ENCODE results near the gene MAPKAPK5.
"Not testable (repeated sequence)": the region's sequence is repeated elsewhere in the genome, so short reads cannot be mapped to it uniquely, and the experiment has no call there.

Gene MAPKAPK5

DNA sequence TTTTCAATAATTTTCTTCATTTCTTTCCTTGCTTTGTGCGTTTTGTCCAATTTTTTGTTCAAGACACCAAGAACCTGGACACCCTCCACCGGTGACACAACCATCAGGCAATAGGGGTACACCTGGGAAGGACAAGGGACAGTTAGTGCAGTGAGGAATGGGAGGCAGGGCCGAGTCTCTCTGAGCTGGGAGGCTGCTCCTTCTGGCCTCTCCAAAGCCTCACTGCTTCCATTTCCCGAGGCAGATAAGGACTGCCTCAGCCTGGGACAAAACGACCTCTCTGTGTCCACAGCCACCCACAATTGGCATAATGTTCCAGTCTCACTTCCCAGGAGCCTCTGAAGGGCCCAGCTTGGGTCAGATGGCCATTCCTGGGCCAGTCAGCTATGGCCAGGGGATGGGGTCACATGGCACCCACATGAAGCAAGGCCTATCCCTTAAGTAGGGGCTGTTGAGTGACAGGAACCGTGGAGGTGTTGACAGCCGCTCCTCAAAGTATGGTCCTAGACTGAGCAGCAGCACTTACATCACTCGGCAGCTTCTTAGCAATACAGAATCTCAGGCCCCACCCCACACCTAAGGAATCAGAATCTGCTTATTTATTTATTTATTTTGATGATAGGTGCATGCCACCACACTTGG lies 13.6 kb upstream of the MAPKAPK5 start:
- no peak for DNase-seq

DNA sequence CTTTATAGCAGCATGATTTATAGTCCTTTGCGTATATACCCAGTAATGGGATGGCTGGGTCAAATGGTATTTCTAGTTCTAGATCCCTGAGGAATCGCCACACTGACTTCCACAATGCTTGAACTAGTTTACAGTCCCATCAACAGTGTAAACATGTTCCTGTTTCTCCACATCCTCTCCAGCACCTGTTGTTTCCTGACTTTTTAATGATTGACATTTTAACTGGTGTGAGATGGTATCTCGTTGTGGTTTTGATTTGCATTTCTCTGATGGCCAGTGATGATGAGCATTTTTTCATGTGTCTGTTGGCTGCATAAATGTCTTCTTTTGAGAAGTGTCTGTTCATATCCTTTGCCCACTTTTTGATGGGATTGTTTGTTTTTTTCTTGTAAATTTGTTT lies 12.4 kb upstream of the MAPKAPK5 start:
- not testable (repeated sequence) for DNase-seq

DNA sequence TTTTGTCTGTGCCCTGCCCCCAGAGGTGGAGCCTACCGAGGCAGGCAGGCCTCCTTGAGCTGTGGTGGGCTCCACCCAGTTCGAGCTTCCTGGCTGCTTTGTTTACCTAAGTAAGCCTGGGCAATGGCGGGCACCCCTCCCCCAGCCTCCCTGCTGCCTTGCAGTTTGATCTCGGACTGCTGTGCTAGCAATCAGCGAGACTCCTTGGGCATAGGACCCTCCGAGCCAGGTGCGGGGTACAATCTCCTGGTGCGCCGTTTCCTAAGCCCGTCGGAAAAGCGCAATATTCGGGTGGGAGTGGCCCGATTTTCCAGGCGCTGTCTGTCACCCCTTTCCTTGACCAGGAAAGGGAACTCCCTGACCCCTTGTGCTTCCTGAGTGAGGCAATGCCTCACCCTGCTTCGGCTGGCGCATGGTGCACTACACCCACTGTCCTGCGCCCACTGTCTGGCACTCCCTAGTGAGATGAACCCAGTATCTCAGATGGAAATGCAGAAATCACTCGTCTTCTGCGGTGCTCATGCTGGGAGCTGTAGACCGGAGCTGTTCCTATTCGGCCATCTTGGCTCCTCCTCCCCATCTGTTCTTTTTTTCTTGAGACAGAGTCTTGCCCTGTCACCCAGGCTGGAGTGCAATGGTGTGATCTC lies 7.2 kb upstream of the MAPKAPK5 start:
- DNase-seq, result not testable (repeated sequence)

DNA sequence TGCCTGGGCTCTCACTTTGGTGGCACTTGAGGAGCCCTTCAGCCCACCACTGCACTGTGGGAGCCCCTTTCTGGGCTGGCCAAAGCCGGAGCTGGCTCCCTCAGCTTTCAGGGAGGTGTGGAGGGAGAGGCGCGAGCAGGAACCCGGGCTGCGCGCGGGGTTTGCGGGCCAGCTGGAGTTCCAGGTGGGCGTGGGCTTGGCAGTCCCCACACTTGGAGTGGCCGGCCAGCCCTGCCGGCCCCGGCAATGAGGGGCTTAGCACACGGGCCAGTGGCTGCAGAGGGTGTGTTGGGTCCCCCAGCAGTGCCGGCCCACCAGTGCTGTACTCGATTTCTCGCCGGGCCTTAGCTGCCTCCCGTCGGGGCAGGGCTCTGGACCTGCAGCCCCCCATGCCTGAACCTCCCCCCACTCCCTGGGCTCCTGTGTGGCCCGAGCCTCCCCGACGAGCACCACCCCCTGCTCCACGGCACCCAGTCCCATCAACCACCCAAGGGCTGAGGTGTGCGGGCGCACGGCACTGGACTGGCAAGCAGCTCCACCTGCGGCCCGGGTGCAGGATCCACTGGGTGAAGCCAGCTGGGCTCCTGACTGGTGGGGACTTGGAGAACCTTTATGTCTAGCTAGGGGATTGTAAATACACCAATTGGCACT lies 6.4 kb upstream of the MAPKAPK5 start:
- not testable (repeated sequence) for DNase-seq

DNA sequence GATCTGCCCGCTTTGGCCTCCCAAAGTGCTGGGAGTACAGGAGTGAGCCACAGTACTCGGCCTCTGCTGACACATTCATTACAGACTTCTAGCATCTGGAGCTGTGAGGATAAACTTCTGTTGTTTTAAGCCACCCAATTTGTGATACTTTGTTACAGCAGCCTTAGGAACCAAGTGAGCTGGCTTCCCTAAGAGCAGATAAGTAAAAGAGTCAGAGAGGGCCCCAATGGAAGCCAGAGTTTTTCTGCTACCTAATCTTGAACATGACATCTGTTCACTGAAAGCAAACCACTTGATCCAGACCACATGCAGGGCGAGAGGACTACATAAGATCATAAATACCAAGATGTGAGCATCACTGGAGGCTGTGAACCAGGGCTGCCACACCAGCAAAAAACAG lies 3.7 kb upstream of the MAPKAPK5 start:
- DNase-seq, result no peak

DNA sequence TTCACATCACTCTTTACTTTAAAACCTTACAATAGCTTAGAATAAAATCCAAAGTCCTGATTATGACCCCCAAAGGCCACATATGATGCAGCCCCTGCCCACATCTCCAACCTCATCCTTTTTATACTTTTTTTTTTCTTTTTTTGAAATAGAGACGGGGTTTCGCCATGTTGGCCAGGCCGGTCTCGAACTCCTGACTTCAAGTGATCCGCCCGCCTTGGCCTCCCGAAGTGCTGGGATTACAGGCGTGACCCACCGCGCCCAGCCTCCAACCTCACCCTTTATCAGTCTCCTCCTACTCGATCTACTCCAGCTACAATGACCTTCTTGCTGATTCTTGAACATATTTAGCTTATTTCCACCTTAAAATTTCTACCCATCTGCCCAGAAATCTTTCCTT lies 1.2 kb upstream of the MAPKAPK5 start:
- no peak for DNase-seq

DNA sequence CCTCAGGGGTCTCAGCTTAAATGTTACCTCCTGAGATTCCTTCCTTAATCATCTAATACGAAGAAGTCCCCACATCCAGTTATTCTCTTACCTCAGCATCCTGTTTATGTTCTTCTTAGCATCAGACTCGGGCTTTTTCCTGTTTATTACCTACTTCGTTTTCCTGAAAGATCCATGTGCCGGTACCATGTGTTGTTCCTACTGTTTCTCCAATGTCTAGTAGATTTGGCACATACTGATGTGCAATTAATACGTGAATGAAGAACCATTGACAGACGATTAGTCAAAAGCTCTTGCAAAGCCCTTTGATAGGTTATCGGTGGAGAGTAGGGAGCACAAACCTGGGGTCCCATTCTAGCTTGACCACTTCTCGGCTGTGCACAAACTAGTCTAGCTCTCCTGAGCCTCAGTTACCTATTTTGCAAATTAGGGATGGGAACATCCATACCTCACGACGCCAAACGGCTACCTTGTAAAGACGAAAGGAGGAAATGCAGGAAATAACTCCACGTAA lies 735 bp upstream of the MAPKAPK5 start:
- no peak for DNase-seq

DNA sequence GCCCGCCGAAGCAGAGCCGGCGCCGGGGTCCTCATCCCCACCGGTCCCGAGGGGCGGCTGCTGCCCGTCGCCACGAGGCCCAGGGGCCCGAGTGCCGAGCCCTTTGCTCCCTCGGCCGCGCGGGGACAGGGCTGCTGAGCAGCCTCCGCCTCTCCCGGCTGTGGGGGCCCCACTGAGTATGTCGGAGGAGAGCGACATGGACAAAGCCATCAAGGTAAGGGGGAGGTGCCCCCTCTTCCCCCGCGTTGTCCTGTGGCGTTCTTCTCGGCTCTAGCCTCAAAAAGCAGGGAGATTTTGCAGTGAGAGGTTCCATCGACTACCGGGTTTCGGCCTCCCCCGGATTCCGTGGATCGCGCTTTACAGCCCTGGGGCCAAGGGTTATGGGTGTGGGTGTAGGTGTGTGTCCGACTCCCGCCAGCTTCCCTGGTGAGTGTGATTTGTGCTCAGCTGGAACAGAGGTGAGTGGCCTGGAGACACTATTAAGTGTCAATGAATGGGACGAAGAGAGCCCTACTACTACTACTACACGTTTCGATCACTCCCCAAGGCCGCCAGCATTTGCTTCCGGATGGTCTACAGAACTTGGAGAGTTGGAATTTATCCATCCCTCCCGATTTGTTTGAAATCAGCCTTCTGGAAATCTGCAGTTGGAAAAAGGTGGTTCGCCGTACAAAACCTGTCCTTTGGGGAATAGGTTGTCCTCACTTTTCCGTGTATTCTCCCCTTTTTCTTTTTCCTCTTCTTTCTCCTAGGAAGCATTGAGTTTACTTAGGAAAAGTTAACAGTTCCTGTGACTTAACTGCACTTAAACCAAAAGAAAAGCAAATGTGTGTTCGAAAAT lies 748 bp downstream of the MAPKAPK5 start:
- DNase-seq, result no peak

DNA sequence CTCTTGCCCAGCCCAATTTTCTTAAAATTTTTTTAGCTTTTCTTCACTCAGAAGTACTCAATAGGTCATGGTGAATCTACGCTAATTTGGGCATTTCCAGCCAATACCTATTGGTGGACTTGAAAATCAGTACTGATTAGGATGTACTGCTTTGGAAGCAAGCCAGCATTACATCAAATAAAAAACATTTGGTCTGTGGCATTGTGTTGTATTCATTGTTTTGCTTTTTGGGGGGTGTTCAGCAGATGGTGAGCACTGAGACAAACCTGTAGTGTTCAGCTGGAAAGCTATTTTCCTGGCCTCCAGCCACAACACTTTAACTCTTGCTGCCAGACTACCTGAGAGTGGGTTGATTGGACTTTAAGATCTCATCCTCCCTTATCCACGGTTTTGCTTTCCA lies 4.0 kb downstream of the MAPKAPK5 start:
- no peak for DNase-seq

DNA sequence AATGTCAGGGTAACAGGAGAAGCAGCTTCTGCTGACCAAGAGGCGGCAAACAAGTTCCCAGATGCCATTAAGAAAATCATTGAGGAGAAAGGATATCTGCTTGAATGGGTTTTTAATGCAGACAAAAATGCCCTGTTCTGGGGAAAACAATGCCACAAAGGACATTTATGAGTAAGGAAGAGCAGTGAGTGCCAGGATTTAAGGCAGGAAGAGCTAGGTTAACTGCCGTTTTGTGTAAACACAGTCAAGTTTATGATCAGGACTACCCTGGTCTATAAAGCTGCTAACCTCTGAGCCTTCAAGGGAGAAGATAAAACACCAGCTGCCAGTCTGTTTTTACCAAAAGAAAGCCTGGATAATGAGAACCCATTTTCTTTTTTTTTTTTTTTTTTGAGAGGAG lies 8.5 kb downstream of the MAPKAPK5 start:
- DNase-seq, result no peak

DNA sequence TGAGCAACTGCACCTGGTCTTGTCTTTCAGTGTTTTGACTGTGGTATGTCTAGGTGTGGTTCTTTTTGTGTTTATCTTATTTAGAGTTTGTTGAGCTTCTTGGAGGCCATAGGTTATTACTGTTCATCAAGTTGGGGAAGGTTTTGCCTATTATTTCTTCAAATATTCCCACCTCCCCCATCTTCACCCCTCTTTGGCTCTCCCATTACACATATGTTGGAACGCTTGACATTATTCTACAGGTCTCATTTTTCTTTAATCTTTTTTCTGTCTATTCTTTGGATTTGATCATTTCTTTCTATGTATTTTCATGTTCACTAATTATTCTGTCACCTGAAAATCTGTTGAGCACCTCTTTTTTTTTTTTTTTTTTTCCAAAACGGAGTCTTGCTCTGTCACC lies 16.2 kb downstream of the MAPKAPK5 start:
- no peak for DNase-seq

DNA sequence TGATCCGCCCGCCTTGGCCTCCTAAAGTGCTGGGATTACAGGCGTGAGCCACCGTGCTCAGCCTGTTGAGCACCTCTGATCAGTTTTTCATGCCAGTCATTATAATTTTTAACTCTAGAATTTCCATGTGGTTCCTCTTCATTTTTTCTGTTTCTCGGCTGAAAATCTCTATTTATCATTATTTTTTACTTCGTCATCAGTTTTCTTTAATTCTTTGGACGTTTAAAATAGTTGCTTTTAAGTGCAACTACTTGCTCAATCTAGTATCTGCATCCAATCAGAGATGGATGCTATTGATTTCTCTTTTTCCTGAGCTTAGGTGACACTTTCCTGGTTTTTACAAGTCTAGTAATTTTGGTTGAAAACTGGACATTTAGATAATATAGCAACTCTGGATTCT lies 16.8 kb downstream of the MAPKAPK5 start:
- no peak for DNase-seq

DNA sequence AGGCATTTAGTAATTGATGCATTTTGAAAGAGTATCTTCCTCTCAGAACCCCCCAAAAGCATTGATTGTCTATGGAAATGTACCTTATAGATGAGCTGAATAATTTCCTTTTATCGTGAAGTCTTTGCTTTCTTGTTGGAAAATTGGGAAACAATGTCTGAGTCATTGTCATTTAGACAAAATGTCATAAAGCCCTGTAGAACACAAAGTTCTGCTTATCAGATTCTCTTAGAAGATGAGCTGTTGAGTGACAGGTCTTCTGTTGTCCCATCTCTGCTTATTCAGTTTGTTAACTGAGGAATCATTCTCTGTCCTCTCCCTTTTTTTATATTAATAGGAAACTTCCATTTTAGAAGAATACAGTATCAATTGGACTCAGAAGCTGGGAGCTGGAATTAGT lies 22.9 kb downstream of the MAPKAPK5 start:
- no peak for DNase-seq

DNA sequence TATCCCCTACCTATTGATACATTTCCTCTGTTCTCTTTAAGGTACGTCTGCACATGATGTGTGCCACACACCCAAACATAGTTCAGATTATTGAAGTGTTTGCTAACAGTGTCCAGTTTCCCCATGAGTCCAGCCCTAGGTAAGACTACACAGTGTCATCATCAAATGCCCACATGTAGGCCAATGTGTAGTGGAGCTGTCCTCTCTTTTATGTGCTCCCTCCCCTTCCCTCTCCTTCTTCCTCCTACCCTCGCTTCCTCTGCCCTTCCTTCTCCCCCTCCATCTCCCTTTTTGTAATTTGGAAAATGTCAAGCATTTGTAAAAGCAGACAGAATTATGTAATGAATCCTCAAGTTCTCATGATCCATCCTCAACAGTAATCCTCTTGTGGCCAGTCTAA lies 25.5 kb downstream of the MAPKAPK5 start:
- no peak for DNase-seq

DNA sequence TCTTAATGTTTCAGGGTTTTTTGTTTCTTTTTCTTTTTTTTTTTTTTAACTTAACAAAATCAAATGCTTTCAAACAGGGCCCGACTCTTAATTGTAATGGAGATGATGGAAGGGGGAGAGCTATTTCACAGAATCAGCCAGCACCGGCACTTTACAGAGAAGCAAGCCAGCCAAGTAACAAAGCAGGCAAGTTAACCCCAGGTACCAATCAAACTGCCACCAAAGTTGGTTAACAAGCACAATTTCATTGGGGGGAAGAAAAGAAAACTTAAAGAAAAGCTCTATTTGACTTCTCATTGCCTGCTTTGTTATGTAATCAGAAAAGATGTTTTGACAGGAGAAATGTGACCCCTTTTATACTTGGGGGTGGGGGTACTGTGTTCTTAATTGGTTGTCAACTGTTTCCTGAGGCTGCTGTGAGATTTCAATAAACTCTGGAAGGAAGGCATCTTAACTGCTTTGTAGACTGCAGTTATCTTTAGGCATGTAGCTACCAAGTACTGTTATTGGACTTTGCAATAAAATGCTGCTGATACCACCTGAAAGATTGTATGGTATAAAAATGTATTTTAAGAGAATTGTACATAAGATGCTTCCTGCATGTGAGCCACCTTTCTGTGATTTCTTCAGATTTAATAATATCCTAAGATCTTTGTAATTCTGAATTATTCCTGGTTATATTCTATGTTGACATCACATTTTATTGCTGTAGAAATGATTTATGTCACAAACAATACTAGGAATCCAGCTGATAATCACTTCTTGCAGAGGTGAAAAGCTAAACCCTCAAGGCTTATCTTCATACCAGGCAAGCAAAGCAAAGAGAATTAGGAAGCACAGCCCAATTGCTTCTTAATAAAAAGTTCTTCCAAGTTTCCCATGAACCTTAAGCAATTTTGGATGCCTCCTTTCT lies 26.9 kb downstream of the MAPKAPK5 start:
- DNase-seq, result no peak

DNA sequence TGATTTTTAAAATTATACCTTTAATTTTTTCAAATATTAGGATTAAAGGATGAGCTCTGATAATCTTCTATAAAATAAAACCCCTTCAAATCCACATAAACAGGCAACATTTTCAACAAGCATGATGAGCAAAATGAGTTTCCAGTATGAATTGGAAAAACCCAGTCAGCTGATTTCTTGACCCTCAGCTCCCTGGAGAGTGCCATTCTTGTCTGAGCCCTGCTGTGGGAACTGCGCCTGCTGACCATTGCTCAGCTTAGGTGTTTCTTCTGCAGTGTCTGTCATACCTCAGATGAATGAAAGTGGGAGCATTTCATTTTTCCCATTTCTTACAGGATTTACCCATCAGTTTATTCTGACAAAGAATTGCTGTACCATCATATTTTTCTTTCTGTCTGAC lies 27.6 kb downstream of the MAPKAPK5 start:
- no peak for DNase-seq

DNA sequence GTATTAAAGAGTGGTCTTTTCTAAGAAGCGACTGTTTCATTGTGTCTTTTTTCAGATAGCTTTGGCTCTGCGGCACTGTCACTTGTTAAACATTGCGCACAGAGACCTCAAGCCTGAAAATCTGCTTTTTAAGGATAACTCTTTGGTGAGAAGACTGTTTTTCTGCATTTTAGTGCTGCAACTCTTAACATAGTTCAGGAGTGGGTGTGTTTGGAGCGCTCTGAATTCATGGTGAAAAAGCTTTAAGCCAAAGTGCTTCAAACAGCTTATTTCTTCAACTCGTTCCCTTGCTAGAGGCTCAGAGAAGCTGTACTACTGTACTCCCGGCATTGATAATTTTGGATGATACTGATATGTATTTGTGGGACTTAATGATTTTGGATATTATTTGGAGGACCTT lies 28.2 kb downstream of the MAPKAPK5 start:
- DNase-seq, result no peak

DNA sequence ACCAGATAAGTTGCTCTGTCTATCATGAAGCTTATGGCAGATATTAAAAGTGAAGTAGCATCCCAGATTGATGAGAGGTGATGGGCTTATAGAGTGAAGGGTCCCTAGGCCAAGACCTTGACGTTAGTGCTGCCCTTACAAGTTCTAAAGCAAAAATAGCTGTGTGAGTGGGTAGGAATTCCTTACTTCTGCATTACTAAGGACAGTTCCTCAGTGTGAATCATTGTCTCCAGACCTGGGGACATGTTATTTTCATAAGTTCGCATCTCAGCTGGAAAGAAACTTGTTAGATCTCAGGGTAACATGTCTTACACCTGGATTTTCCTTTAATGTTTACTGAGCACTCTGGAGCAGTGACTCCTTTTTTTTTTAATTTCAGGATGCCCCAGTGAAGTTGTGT lies 28.7 kb downstream of the MAPKAPK5 start:
- DNase-seq, result no peak

DNA sequence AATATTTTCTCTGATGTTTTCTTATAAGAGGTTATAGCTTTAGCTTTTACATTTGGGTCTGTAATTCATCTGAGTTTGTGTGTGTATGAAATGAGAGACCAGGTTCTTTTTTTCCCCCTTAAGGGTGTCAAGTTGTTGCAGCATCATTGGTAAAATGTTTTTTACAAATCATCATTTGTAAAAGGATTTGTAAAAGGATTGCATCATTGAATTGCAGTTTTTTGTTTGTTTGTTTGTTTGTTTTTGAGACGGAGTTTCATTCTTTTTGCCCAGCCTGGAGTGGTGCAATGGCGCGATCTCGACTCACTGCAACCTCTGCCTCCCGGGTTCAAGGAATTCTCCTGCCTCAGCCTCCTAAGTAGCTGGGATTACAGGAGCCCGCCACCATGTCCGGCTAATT lies 31.1 kb downstream of the MAPKAPK5 start:
- DNase-seq, result no peak

DNA sequence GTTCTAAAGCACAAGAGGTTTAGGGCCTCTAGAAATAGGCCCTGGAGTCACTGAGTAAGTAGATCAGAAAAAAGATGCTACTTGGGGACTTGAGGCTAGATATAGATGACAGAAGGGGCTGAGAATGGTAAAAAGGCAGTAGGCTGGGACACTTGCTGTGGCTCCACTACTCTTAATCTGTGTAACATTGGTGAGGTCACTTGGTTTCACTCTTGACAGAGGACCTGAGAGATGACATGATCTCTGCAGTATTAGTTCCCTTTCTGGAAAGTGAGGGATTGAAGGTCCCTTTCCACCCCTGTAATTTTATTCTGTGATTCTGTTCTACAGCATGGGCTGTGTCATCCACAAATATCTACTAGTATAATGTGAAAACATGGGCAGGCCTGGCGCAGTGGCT lies 39.7 kb downstream of the MAPKAPK5 start:
- no peak for DNase-seq

DNA sequence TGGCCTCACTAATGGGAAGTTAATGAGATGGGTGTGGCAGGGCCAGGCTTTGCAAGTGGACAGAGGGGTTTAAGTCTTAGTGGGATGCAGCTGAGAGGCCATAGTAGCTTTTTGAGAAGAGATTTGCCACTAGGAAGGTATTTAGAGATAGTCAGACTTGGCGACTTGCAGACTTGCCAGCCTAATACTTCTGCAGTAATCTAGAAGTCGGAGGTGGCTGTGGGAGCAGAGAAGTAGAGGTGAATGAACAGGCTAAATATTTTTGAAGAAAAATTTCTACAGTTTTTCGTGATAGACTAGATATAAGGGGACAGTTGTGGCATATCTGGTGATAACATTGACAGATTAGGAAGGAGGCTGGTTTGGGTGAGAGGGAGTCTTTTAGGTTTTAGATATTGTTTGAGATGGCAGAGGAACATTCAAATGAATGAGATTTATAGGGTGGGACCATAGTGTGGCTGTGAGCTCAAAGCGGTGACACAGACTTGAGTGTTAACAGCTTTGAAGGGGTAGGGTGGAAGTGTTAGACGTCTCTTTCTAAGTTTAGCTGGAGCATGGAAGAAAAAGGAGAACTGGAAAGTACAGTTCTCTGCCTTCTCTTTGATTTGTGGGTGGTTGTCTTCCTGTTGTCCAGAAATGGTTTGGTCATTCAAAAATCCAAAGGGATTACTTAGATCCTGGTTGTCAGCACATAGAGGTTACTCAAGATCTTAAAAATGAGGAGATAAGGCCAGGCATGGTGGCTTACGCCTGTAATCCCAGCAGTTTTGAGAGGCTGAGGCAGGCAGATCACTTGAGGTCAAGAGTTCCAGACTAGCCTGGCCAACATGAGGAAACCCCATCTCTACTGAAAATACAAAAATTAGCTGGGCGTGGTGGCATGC lies 44.9 kb downstream of the MAPKAPK5 start:
- DNase-seq, result no peak
